GM19099 (cell line): ENCODE measurements around the gene SKI.

Source experiments
- POLR2A ChIP-seq: IDR thresholded peaks from 3 replicates; pipeline ENCODE4 v1.6.1; 2011; ENCODE audit warnings: low read depth; ENCODE audit not compliant: insufficient read length; ENCODE audit errors: extremely low read depth

SKI gene

GRCh38 chr1:2253036-2253796 lies 25.1 kb downstream of the SKI start:
- TF ChIP-seq POLR2A = no peak

GRCh38 chr1:2253797-2254480 lies 25.8 kb downstream of the SKI start:
- TF ChIP-seq POLR2A = no peak

GRCh38 chr1:2255047-2255419 lies 26.9 kb downstream of the SKI start:
- no peak for TF ChIP-seq POLR2A

GRCh38 chr1:2255420-2256369 lies 27.6 kb downstream of the SKI start:
- no peak for TF ChIP-seq POLR2A

GRCh38 chr1:2256435-2257244 lies 28.5 kb downstream of the SKI start:
- TF ChIP-seq POLR2A = no peak

DNA sequence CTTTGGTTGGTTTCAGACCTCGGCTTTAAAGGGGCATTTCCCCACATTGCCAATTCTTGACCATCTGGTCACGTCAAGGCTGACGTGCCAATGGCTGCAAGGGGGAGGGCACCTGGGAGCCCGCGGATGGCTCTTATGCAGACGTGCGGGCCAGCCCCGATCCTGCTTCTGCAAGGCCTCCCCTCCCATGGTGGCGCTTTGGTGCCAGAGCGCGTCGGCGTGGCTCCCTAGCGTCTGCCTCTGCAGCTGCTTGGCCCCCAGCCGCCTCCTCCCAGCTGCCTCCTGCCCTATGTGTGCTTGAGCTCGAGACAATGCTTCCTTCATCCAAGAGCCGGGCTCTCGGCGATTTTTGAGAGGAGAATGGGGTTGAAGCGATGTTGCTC lies 29.1 kb downstream of the SKI start:
- no peak for TF ChIP-seq POLR2A

GRCh38 chr1:2258122-2258681 lies 30.1 kb downstream of the SKI start:
- no peak for TF ChIP-seq POLR2A

DNA sequence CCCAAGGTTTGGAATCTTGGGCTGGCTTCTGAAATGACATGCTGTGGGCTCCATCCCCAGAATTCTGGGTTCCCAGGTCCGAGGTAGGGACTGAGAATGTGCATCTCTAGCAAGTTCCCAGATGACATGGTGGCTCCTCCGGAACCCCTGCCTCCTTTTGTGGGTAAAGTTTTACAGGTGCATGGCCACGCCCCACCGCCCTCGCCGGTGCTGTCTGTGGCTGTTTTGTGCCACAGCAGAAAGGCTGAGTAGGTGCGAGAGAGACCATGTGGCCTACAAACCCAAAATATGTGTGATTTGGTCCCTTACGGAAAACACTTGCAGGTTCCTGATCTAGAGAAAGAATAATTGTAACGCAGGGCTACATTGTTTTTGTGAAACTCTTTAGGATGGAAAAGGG lies 30.9 kb downstream of the SKI start:
- TF ChIP-seq POLR2A = no peak

GRCh38 chr1:2259668-2260402 lies 31.7 kb downstream of the SKI start:
- TF ChIP-seq POLR2A = no peak

GRCh38 chr1:2260917-2261316 lies 32.8 kb downstream of the SKI start:
- TF ChIP-seq POLR2A = no peak

DNA sequence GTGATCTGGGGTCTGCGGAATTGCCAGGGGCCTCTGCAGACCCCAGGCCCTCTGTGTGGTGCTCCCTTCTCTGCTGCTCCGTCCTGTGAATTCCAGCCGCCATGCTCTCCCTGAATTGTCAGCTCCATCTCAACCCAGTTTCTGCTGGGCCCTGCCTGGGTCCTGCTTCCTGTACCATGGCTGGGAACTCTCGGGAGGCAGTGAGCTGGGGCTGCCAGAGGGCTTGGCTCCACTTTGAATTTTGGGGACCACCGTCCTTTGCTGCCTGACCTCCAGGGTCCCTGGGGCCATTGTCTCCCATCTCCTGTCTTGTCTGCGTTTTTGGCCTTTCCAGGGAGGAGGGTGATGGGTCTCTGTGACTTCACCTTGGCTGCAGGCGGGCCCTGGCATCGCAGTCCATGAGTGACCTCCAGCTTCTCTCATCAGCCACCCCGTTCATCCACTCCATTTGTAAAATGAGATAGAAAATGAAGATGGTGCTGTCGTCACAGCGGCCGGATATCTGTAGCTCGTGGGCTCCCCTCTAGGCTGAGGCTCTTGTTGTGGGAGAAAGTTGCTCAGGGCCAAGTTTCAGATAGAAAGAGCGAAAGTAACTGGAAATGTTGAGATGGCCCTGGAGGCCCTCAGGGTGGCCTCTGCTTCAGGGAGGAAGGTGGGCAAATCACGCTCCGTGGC lies 38.3 kb downstream of the SKI start:
- TF ChIP-seq POLR2A = no peak

GRCh38 chr1:2267051-2267830 lies 39.1 kb downstream of the SKI start:
- no peak for TF ChIP-seq POLR2A
